Activated T-cell treated with anti-CD3 and anti-CD28 coated beads, Interleukin-2, amount 50 U/mL, for 24 hours (primary cell): ENCODE results near the gene IGFL3.

Experiments
- DNase-seq: peaks from one replicate; pipeline ENCODE4 v3.0.0-alpha.2; 2020
- H3K27ac Mint-ChIP-seq: 2 replicates; pipeline ENCODE4 v1.8.0; 2020; ENCODE audit warnings: mild to moderate bottlenecking, mixed read lengths
- H3K27me3 Mint-ChIP-seq: 2 replicates; pipeline ENCODE4 v1.8.0; 2020; ENCODE audit warnings: mixed read lengths
- H3K36me3 Mint-ChIP-seq: 2 replicates; pipeline ENCODE4 v1.8.0; 2020; ENCODE audit warnings: low read depth, mixed read lengths
- H3K4me1 Mint-ChIP-seq: 2 replicates; pipeline ENCODE4 v1.8.0; 2020; ENCODE audit warnings: low read depth, mixed read lengths
- H3K4me3 Mint-ChIP-seq: 2 replicates; pipeline ENCODE4 v1.8.0; 2020; ENCODE audit warnings: mild to moderate bottlenecking, moderate library complexity, mixed read lengths
- H3K9me3 Mint-ChIP-seq: 2 replicates; pipeline ENCODE4 v1.8.0; 2020; ENCODE audit warnings: mixed read lengths

The IGFL3 gene

DNA sequence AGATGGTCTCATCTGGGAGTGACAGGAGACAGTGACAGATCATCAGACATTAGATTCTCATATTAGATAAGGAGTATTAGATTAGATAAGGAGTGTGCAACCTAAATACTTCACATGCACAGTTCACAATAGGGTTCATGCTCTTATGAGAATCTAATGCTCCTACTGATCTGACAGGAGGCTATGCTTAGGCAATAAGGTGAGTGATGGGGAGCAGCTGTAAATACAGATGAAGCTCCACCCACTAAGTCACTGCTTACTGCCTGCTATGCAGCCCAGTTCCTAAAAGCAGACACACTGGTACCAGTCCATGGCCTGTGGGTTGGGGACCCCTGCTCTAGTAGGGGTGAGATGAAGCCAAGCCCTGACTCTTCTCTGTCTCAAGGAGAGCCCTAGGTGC lies 10.0 kb upstream of the IGFL3 start:
- Mint-ChIP-seq H3K36me3 (no peaks in the 10 kb centered on the region), H3K4me1 (peaks cover 2% of the 10 kb centered on the region), H3K27me3 (peaks cover 85% of the 10 kb centered on the region), H3K4me3 (no peak overlapping the region), H3K9me3 (no peaks in the 10 kb centered on the region), H3K27ac (no peak overlapping the region)
- DNase-seq, result no peak

DNA sequence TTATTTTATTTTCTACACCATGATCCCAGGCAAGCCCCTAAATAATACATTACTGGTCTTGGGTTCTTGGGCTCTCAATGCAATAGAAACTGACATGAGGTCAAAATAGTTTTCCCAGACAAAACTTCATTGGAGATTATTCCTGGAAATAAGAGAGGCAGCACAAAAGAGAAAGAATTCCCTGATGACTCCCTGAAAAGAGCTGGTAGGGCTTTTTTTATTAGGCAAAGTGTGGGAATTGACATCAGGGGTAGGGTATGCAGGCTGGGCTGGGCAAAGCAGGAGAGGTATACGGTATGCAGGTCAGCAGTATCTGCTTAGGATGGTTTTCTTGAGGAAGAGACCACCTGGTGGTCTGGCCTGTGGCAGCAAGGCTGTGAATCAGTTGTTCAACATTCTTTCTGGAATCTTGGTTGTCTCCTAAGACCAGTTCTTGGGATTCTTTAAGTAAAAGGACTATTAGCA lies 9.3 kb upstream of the IGFL3 start:
- H3K4me3 Mint-ChIP-seq, result no peak overlapping the region
- no peaks in the 10 kb centered on the region for H3K36me3 Mint-ChIP-seq
- H3K9me3 Mint-ChIP-seq, result no peaks in the 10 kb centered on the region
- H3K27ac Mint-ChIP-seq, result no peak overlapping the region
- H3K27me3 Mint-ChIP-seq, result peaks cover 88% of the 10 kb centered on the region
- no peak for DNase-seq
- H3K4me1 Mint-ChIP-seq, result peaks cover 2% of the 10 kb centered on the region

DNA sequence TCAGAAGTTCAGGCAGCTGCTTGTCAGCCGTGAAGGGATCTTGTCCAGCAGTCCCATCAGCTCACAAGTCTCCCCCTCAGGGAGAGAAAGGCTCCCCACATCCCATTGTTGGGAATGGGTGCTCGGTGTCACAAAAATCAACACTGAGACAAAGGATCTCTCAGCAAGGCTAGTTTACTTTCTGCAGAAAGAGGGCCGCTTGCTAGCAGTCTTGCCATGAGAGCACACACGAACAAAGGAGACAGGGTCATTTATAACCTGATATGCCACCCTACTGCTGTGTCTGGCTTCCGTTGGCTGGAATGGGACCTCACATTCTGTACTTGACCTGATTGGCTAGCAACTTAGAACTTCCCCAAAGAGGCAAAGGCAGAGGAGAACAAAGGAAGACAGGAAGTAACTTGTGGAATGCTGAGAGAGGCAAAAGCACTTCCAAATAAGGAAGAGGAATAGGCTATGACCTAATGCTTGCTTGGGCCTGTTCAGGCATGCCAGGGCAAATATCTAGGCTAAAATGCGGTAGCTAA lies 8.7 kb upstream of the IGFL3 start:
- peaks cover 88% of the 10 kb centered on the region for H3K27me3 Mint-ChIP-seq

DNA sequence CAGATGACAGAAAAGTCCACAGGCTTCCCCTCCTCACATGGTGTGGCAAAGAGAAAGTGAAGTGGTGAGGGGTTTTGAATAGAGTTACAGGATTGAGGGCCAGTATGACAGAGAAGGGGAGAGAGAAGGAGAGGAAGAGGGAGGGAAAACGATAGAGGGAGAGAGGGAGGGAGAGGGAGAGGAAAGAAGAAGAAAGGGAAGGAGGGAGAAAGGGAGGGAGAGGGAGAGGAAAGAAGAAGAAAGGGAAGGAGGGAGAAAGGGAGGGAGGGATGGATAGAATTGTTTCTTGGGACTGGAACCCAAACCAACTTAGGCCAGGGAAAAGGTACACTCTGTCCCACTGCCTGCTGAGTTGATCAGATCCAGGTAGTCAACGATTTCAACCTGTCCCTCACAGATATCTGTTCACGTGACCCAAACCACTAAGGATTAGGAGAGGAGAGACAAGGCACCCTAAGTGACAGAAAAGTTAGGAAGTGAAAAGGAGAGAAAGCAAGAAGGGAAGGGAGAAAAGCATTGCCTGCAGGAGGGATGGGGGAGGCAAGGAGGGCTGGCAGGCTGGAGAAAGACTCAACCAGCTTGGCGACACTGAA lies 8.1 kb upstream of the IGFL3 start:
- Mint-ChIP-seq H3K9me3 (no peaks in the 10 kb centered on the region), H3K27me3 (peaks cover 88% of the 10 kb centered on the region), H3K36me3 (no peaks in the 10 kb centered on the region), H3K27ac (no peak overlapping the region), H3K4me1 (no peaks in the 10 kb centered on the region), H3K4me3 (no peak overlapping the region)
- DNase-seq, result no peak

More for the DNA sequence above, 8.7 kb upstream of the IGFL3 start:
- Mint-ChIP-seq H3K4me1 (peaks cover 2% of the 10 kb centered on the region), H3K4me3 (no peak overlapping the region), H3K27ac (no peak overlapping the region), H3K36me3 (no peaks in the 10 kb centered on the region), H3K9me3 (no peaks in the 10 kb centered on the region)
- no peak for DNase-seq

DNA sequence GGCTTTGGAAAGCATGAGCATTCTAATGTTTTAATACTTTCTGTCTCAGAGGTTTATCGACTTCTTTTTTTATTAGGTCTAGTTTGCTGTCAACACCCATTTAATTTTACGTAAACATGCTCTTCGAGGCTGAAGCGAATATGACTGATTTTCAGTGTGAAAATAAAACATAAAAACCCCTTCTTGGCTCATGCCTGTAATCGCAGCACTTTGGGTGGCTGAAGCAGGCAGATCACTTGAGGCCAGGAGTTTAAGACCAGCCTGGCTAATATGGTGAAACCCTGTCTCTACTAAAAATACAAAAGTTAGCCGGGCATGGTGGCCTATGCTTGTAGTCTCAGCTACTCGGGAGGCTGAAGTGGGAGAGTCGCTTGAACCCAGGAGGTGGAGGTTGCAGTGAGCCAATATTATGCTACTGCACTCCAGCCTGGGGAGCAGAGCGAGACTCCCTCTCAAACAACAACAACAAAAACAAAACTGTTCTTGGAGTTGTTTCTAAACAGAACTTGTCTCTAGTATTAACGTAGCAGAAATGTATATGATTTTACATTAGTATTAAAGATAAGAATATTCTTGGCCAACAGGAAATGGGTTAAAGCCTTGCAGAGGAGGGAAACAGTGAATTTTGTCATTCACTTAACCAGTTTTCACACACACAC lies 7.1 kb upstream of the IGFL3 start:
- H3K27me3 Mint-ChIP-seq, result peaks cover 87% of the 10 kb centered on the region
- H3K4me1 Mint-ChIP-seq, result no peaks in the 10 kb centered on the region

DNA sequence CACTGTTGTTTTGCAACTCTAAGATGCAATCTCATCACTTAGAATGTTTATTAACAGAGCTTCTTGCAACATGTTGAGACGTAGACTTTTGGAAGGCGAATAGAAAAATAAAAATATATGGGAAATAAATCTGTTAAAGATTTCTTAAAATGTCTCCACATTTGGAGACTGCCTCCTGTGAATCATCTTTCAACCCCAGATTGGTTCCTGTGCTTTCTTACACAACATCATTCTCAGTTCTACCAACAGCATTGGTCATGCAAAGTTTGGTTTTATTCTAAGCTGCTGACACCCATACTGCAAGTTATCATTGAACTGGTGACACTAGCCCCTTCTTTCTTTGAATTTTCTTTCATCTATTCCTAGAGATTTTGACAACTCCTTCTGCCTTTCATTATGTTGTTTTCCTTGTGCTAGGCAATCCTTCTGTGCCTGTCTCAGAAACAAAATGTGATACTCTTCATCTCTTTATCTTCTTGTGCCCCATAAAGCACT lies 1.6 kb upstream of the IGFL3 start:
- Mint-ChIP-seq H3K27me3 (peaks cover 72% of the 10 kb centered on the region), H3K4me3 (no peak overlapping the region), H3K4me1 (no peaks in the 10 kb centered on the region), H3K27ac (no peak overlapping the region), H3K9me3 (no peaks in the 10 kb centered on the region), H3K36me3 (no peaks in the 10 kb centered on the region)
- no peak for DNase-seq

More for the DNA sequence above, 7.1 kb upstream of the IGFL3 start:
- H3K4me3 Mint-ChIP-seq, result no peak overlapping the region
- no peak overlapping the region for H3K27ac Mint-ChIP-seq
- H3K36me3 Mint-ChIP-seq, result no peaks in the 10 kb centered on the region
- no peaks in the 10 kb centered on the region for H3K9me3 Mint-ChIP-seq
- no peak for DNase-seq

DNA sequence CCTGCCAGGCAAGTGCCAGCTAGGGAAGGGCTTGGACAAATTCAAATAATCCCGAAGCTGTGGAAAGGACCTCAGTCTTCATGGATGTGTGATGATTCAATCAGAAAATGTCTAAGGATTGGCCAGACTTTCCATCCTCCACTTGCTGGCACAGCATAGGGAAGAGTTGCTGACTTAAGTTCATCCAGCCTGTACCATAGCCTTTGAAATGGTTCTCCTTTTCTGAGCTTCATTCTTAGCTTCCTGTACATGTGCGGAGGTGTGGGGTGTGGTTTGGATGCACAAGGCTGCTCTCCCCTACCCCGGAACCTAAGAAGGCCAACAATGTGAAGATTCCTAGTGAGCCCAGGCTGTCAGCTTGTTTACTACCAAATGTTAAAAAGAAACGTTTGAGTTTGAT lies 959 bp upstream of the IGFL3 start:
- Mint-ChIP-seq H3K36me3 (no peaks in the 10 kb centered on the region), H3K27me3 (peaks cover 67% of the 10 kb centered on the region), H3K27ac (no peak overlapping the region), H3K4me3 (no peak overlapping the region), H3K9me3 (no peaks in the 10 kb centered on the region), H3K4me1 (no peaks in the 10 kb centered on the region)
- no peak for DNase-seq

DNA sequence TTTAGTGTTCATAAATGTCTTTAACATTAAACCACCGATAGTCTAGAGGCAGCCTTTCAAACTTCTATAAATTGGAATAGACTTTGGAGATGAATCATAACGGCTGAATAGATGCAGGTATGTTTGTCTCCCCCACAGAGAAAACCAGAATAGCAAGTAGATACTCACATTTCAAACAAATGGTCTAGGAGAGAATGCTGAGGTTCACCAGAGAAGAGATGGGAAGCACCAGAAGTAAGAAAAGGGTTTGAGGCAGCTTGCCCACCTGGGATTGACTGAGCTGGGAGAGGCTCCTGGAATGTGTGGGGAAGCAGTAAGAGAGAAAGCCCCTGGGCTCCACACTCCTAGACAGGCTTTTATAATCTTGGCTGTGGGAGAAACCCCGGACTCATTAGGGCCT lies 6.4 kb downstream of the IGFL3 start:
- no peak for DNase-seq

DNA sequence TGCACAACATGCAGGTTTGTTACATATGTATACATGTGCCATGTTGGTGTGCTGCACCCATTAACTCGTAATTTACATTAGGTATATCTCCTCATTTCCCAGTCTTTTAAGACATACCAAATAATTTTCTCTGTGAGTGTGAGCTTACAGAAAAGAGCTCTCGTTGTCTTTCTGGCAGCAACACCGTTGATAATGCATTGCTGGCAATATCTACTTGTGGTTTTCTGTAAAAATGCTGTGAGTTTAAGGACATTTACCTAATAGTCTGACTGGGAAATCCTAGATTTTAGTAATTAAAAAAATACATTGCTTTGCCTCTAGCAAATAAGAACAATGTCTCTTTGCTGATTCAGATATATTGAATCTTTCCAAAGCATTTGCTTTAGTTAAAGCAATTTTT lies 8.4 kb downstream of the IGFL3 start:
- Mint-ChIP-seq H3K4me3 (no peak overlapping the region), H3K9me3 (no peaks in the 10 kb centered on the region), H3K36me3 (no peaks in the 10 kb centered on the region), H3K27ac (no peak overlapping the region), H3K4me1 (peaks cover 22% of the 10 kb centered on the region), H3K27me3 (peaks cover 75% of the 10 kb centered on the region)
- DNase-seq, result no peak

More for the DNA sequence above, 6.4 kb downstream of the IGFL3 start:
- Mint-ChIP-seq H3K36me3 (no peaks in the 10 kb centered on the region), H3K27ac (no peak overlapping the region), H3K27me3 (peaks cover 61% of the 10 kb centered on the region), H3K9me3 (no peaks in the 10 kb centered on the region), H3K4me1 (peaks cover 20% of the 10 kb centered on the region), H3K4me3 (no peak overlapping the region)

DNA sequence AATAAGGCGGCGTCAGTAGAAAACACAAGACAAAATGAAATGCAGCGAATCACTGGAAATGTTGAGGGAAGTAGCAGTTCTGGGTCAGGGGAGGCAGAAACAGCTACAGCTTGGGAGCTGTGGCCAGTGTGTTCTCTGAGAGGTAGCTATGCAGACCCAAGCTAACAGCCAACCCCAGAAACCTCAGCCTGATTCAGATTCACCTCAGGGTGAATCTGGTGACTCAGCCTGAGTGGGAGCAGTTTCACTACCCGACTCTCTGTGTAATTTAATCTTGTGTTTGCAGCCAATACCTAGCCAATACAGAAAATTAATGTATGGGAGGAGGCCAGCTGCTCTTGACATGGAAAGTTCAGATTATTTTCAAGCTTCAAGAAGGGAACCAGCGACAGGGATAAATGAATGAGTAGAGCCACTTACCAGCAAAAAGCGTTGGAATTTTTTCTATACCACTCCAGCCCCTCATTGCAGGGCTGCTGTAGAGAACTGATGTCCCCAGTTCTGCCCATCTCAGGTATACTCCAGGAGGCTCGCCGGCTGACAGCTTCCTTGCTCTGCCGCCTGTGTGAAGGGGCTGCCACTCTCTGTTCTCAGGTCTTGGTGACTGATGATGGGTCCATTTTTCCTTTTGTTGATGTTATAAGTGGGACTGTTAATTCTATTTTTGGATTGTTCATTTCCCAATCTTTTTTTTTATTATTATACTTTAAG lies 8.9 kb downstream of the IGFL3 start:
- peak; percentile 52 for DNase-seq
- Mint-ChIP-seq H3K27ac (peak overlapping the region; percentile 19), H3K36me3 (no peaks in the 10 kb centered on the region), H3K27me3 (peaks cover 78% of the 10 kb centered on the region), H3K4me3 (peak overlapping the region; percentile 34), H3K9me3 (no peaks in the 10 kb centered on the region), H3K4me1 (peaks cover 22% of the 10 kb centered on the region)

DNA sequence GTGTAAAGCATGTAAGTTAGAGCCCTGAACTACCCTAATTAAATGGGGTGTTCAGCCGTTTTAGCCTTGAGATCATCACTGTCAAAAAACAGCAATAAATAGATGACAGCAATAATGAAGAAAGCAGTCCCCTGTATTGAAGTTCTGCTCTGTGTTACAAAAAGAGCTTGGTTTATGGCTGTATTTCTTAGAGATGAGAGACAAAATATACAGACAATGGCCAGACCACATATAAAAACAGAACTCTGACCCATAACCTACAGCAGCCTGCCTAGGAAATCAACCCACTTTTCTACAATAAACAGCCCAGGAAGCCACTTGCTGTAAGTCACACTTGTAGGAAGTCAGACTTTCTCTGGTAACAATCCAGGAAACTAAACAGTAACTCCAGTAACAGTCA lies 10.8 kb downstream of the IGFL3 start:
- no peak overlapping the region for H3K27ac Mint-ChIP-seq
- peaks cover 72% of the 10 kb centered on the region for H3K27me3 Mint-ChIP-seq
- H3K36me3 Mint-ChIP-seq, result no peaks in the 10 kb centered on the region
- no peaks in the 10 kb centered on the region for H3K9me3 Mint-ChIP-seq
- DNase-seq, result no peak
- H3K4me1 Mint-ChIP-seq, result peaks cover 22% of the 10 kb centered on the region
- no peak overlapping the region for H3K4me3 Mint-ChIP-seq

DNA sequence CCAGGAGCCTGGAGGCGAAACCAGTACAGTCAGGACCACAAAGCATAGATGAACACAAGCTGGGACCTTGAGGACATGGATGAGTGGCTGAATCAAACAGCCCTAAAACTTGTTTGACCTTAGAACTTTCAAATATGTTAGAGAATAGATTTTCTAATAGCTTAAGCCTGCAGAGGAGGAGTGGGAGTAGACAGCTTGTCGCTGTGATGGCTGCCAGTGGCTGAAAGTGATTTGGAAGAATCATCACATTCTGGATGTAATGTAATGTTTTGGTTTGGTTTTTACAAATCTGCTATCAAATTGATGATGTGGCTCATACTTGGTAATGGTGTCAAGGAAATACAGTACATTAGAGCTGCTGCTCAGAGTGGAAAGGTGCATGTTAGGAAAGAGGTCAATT lies 12.0 kb downstream of the IGFL3 start:
- Mint-ChIP-seq H3K27me3 (peaks cover 60% of the 10 kb centered on the region), H3K36me3 (no peaks in the 10 kb centered on the region), H3K27ac (no peak overlapping the region), H3K9me3 (no peaks in the 10 kb centered on the region), H3K4me3 (no peak overlapping the region), H3K4me1 (peaks cover 22% of the 10 kb centered on the region)
- DNase-seq, result no peak

DNA sequence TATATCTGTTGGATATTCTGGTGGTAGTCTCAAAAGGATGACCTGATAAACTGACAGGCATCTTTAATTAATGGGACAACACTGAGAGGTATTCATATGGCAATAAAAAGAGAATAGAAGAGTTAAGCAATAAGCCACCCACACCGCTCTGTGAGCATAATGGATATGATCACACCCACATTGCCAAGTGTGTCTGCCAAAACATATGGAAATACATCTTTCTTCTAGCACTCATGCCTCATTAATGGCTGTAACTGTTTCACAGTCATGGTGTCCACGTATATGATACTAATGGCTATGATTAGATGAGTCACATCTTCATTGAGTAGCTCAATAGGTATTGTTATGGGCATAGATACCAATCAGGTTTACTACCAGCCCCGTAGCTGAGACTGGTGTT lies 13.1 kb downstream of the IGFL3 start:
- no peak for DNase-seq
- H3K27ac Mint-ChIP-seq, result no peak overlapping the region
- no peaks in the 10 kb centered on the region for H3K36me3 Mint-ChIP-seq
- H3K4me1 Mint-ChIP-seq, result peaks cover 22% of the 10 kb centered on the region
- H3K4me3 Mint-ChIP-seq, result no peak overlapping the region
- H3K9me3 Mint-ChIP-seq, result no peaks in the 10 kb centered on the region
- H3K27me3 Mint-ChIP-seq, result peaks cover 54% of the 10 kb centered on the region

DNA sequence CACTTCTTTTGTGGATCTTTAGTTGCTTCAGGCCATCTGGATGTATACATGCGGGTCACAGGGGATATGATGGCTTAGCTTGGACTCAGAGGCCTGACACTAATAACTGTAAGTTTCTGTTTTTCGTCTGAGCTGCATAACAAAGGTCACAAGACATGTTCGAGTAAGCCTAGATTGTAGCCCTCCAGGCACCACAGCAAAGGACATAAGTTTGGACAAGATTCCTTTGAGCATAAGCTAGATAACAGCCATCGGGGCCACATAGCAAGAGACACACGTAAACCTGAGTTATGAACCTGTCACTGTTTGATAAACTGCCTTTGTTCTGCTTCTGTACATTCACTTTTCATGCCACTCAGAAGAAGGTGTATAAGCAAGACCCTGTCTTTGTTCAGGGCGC lies 14.6 kb downstream of the IGFL3 start:
- Mint-ChIP-seq H3K36me3 (no peaks in the 10 kb centered on the region), H3K27me3 (peaks cover 49% of the 10 kb centered on the region), H3K4me1 (peaks cover 8% of the 10 kb centered on the region), H3K27ac (no peak overlapping the region), H3K9me3 (no peaks in the 10 kb centered on the region), H3K4me3 (no peak overlapping the region)
- DNase-seq, result no peak

DNA sequence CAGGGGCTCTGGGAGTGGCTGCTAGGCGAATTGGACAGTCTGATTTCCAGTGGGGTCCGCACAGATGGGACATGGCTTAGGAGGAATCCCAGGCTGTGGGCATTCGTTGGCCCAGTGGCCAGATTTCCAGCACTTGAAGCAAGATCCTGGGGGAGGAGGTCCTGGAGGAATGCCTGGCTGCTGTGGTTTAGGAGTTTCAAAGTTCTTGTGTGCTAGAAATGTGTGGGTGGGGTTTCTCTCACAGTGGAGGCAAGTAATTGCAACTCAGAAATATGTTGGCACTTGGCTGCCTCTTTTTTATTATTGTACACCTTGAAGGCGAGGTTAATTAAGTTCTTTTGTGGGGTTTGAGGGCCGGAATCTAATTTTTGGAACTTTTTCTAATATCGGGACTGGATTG lies 17.1 kb downstream of the IGFL3 start:
- no peak for DNase-seq
- H3K4me1 Mint-ChIP-seq, result no peaks in the 10 kb centered on the region
- no peaks in the 10 kb centered on the region for H3K9me3 Mint-ChIP-seq
- H3K27me3 Mint-ChIP-seq, result peaks cover 24% of the 10 kb centered on the region
- no peaks in the 10 kb centered on the region for H3K36me3 Mint-ChIP-seq
- no peak overlapping the region for H3K27ac Mint-ChIP-seq
- H3K4me3 Mint-ChIP-seq, result no peak overlapping the region
